Activated B cell treated with CpG ODN at 0.5 μM for 24 hours (primary cell): ENCODE results near the gene MAML2. TPM values are rescaled to one million over a fixed set of nuclear protein-coding genes. Genes with fewer than 3 reads are reported as not detected.

Source experiments
- ATAC-seq: fragments of 200-7000 bp; cut with Tn5 transposase; one replicate; pipeline ENCODE4 v1.10.0; 2021; ENCODE audit warnings: low read depth, mild to moderate bottlenecking, moderate library complexity
- CTCF ChIA-PET: fragments of 350-600 bp; sonication (Branson Sonifier 250); formaldehyde crosslinking; loops from one replicate; lab custom pipeline; 2021; ENCODE audit warnings: antibody characterized with exemption; lab: Charles Lee
- POLR2A ChIA-PET: fragments of 350-600 bp; sonication (Branson Sonifier 250); formaldehyde crosslinking; loops from one replicate; lab custom pipeline; 2021; ENCODE audit warnings: antibody characterized with exemption; lab: Charles Lee
- DNase-seq: peaks from one replicate; pipeline ENCODE4 v3.0.0; 2022
- H3K27ac Mint-ChIP-seq: one replicate; pipeline ENCODE4 v1.8.0; 2020; ENCODE audit warnings: mixed read lengths
- H3K27me3 Mint-ChIP-seq: one replicate; pipeline ENCODE4 v1.8.0; 2021; ENCODE audit warnings: mixed read lengths
- H3K36me3 Mint-ChIP-seq: one replicate; pipeline ENCODE4 v1.8.0; 2021; ENCODE audit warnings: low read depth, mixed read lengths
- H3K4me1 Mint-ChIP-seq: one replicate; pipeline ENCODE4 v1.8.0; 2021; ENCODE audit warnings: mixed read lengths
- H3K4me3 Mint-ChIP-seq: one replicate; pipeline ENCODE4 v1.8.0; 2020; ENCODE audit warnings: mild to moderate bottlenecking, mixed read lengths
- H3K9me3 Mint-ChIP-seq: one replicate; pipeline ENCODE4 v1.8.0; 2020; ENCODE audit warnings: mixed read lengths
- CTCF ChIP-seq: fragments of 200-600 bp; IDR thresholded peaks from one replicate; pipeline ENCODE4 v1.8.0; 2022; ENCODE audit warnings: antibody characterized with exemption, mild to moderate bottlenecking
- intact Hi-C: fragments of 100-400 bp; cut with micrococcal nuclease; formaldehyde crosslinking; loops from one replicate; pipeline ENCODE4 v1.15.1; 2024
- total RNA-seq: library from RNA; stranded (reverse); gene quantifications from 2 replicates; pipeline ENCODE4 v1.2.3, GENCODE V29; 2022

MAML2 gene
- total RNA-seq, 1 donor from 2014 or later, result 24.8 TPM

GRCh38 chr11:96159968-96160367 lies 183.0 kb downstream of the MAML2 start:
- intact Hi-C loops, result no loop called here
- DNase-seq (no peak), ATAC-seq (no peak)
- Mint-ChIP-seq H3K36me3 (peaks cover 9% of the 10 kb centered on the region), H3K27me3 (no peaks in the 10 kb centered on the region), H3K4me1 (peaks cover 32% of the 10 kb centered on the region), H3K4me3 (no peak overlapping the region), H3K9me3 (no peaks in the 10 kb centered on the region), H3K27ac (no peak overlapping the region)
- no peak for TF ChIP-seq CTCF
- CTCF ChIA-PET, result no interaction called here
- POLR2A ChIA-PET, result interaction anchor here (0.7 kb wide), 1 partner anchor 41 kb away, joined by 4 read pairs; no protein-coding TSS in a partner anchor

GRCh38 chr11:96158126-96158525 lies 184.9 kb downstream of the MAML2 start:
- peaks cover 11% of the 10 kb centered on the region for H3K36me3 Mint-ChIP-seq
- POLR2A ChIA-PET, result interaction anchor here (0.5 kb wide), 1 partner anchor 87 kb away, joined by 6 read pairs; no protein-coding TSS in a partner anchor
- H3K4me3 Mint-ChIP-seq, result no peak overlapping the region
- peaks cover 32% of the 10 kb centered on the region for H3K4me1 Mint-ChIP-seq
- peak overlapping the region; percentile 41 for H3K27ac Mint-ChIP-seq
- CTCF ChIA-PET, result no interaction called here
- DNase-seq, result no peak
- no peaks in the 10 kb centered on the region for H3K9me3 Mint-ChIP-seq
- H3K27me3 Mint-ChIP-seq, result no peaks in the 10 kb centered on the region
- intact Hi-C loops, result no loop called here
- no peak for ATAC-seq
- no peak for TF ChIP-seq CTCF

- no peaks in the 10 kb centered on the region for H3K9me3 Mint-ChIP-seq
- DNase-seq (no peak), ATAC-seq (no peak)
- peak overlapping the region; percentile 7 for H3K27ac Mint-ChIP-seq
- no peak overlapping the region for H3K4me3 Mint-ChIP-seq
- POLR2A ChIA-PET, result no interaction called here
- peaks cover 35% of the 10 kb centered on the region for H3K4me1 Mint-ChIP-seq
- no peaks in the 10 kb centered on the region for H3K27me3 Mint-ChIP-seq
- intact Hi-C loops, result no loop called here
- peaks cover 10% of the 10 kb centered on the region for H3K36me3 Mint-ChIP-seq
- CTCF ChIA-PET, result no interaction called here
- TF ChIP-seq CTCF, result no peak
These were observed 185.5 kb downstream of the MAML2 start for GRCh38 chr11:96157517-96157873.

GRCh38 chr11:96156379-96156722 lies 186.6 kb downstream of the MAML2 start:
- DNase-seq, result no peak
- ChIA-PET POLR2A (no interaction called here), CTCF (interaction anchor here (0.9 kb wide), 1 partner anchor 238 kb away, joined by 4 read pairs; no protein-coding TSS in a partner anchor)
- intact Hi-C loops, result no loop called here
- no peak for ATAC-seq
- H3K27me3 Mint-ChIP-seq, result no peaks in the 10 kb centered on the region
- H3K9me3 Mint-ChIP-seq, result no peaks in the 10 kb centered on the region
- TF ChIP-seq CTCF, result no peak
- H3K27ac Mint-ChIP-seq, result peak overlapping the region; percentile 79
- peak overlapping the region; percentile 64 for H3K4me3 Mint-ChIP-seq
- peaks cover 8% of the 10 kb centered on the region for H3K36me3 Mint-ChIP-seq
- H3K4me1 Mint-ChIP-seq, result peaks cover 36% of the 10 kb centered on the region

- peak; percentile 22 for DNase-seq
- ChIA-PET CTCF (interaction anchor here (0.8 to 0.9 kb wide), 2 partner anchors 187 to 238 kb away, joined by 4 read pairs; partner anchors contain the start of gene MAML2), POLR2A (no interaction called here)
- Mint-ChIP-seq H3K27me3 (no peaks in the 10 kb centered on the region), H3K36me3 (peaks cover 4% of the 10 kb centered on the region), H3K4me3 (peak overlapping the region; percentile 64), H3K9me3 (no peaks in the 10 kb centered on the region), H3K4me1 (peaks cover 36% of the 10 kb centered on the region), H3K27ac (peak overlapping the region; percentile 79)
- TF ChIP-seq CTCF, result no peak
- ATAC-seq, result peak; percentile 72
- intact Hi-C loops, result no loop called here
These were observed 187.2 kb downstream of the MAML2 start for GRCh38 chr11:96155627-96156378.
